ENCODE results near the gene SMOC2. TPM values are rescaled to one million over a fixed set of nuclear protein-coding genes. Genes with fewer than 3 reads are reported as not detected.

The SMOC2 gene
- polyA plus RNA-seq, 3 donors = not detected

- WGBS (ENCODE audit: insufficient coverage) = 91% methylated on average over 20 of the region's 26 CpGs
- Mint-ChIP-seq H3K27ac (peak overlapping the region in 1 of 7 donors; percentile 42), H3K4me1 (no peaks in the 10 kb centered on the region), H3K4me3 (no peak overlapping the region), H3K36me3 (no peaks in the 10 kb centered on the region), H3K9me3 (peaks cover 9 to 21% (median 13%) of the 10 kb centered on the region in 7 donors), H3K27me3 (ENCODE audit: low read depth in 3 of 3) (no peaks in the 10 kb centered on the region)
- intact Hi-C loops (cut with micrococcal nuclease) = no loop called here
- H3K4me3 ChIP-seq (replicated peaks in 1 of 3; ENCODE audit: low read depth in 2 of 3, low read length in 3 of 3) = no peak overlapping the region
- no peak overlapping the region for H3K9ac ChIP-seq (ENCODE audit: insufficient read depth, low read length, poor library complexity, severe bottlenecking)
- H3K36me3 ChIP-seq (replicated peaks in 1 of 2; ENCODE audit: control insufficient read depth in 1 of 2, insufficient read depth in 2 of 2, low read length in 2 of 2) = no peaks in the 10 kb centered on the region
- no peaks in the 10 kb centered on the region for H4K20me1 ChIP-seq (ENCODE audit: insufficient read depth, low read length)
- no peak overlapping the region for H2AFZ ChIP-seq (ENCODE audit: insufficient read depth, low read depth, low read length, poor library complexity, severe bottlenecking)
- H3K27ac ChIP-seq (ENCODE audit: low read depth in 1 of 2, low read length in 2 of 2) = no peak overlapping the region
- no peaks in the 10 kb centered on the region for H3K79me2 ChIP-seq (ENCODE audit: insufficient read depth, low read length)
- no peak for DNase-seq
- TF ChIP-seq CTCF (IDR thresholded peaks at IDR 0.05) = no peak
- peaks cover 17 to 34% of the 10 kb centered on the region in 2 donors for H3K9me3 ChIP-seq (replicated peaks in 1 of 2; ENCODE audit: control insufficient read depth in 1 of 2, insufficient read depth in 1 of 2, low read length in 2 of 2)
- H3K27me3 ChIP-seq (ENCODE audit: control insufficient read depth in 2 of 2, insufficient read depth in 2 of 2, low read length in 2 of 2) = no peaks in the 10 kb centered on the region
- no peak overlapping the region for H3K4me2 ChIP-seq (replicated peaks; ENCODE audit: extremely low read depth, low read length, poor library complexity, severe bottlenecking)
- H3K4me1 ChIP-seq (ENCODE audit: control insufficient read depth in 1 of 2, insufficient read depth in 2 of 2, low read length in 2 of 2) = no peaks in the 10 kb centered on the region
Measured at GRCh38 chr6:168475188-168476013, 34.4 kb downstream of the SMOC2 start.

DNA sequence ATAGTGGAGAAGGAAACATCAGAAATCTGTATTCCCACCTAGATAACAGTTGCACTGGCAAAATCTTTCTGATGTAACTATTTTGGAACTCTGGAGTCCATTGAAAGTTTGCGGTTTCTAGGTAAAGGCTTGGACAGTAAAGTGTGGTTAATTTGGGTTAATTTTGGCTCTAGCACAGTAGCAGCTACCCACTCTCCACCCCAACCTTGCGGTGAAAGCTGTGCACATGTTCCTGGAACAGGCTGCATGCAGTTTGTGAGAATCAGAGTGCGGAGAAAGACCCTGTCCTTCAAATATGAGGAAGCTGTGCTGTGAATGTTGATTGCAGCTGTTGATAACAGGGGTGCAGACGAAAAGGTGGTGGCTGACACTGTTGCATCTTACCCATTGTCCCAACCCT is 38.4 kb downstream of the SMOC2 start:
- Histone ChIP-seq H3K9ac (ENCODE audit: insufficient read depth, low read length, poor library complexity, severe bottlenecking) (no peak overlapping the region), H4K20me1 (ENCODE audit: insufficient read depth, low read length) (no peaks in the 10 kb centered on the region), H3K4me1 (ENCODE audit: control insufficient read depth in 1 of 2, insufficient read depth in 2 of 2, low read length in 2 of 2) (no peaks in the 10 kb centered on the region), H3K36me3 (replicated peaks in 1 of 2; ENCODE audit: control insufficient read depth in 1 of 2, insufficient read depth in 2 of 2, low read length in 2 of 2) (no peaks in the 10 kb centered on the region), H2AFZ (ENCODE audit: insufficient read depth, low read depth, low read length, poor library complexity, severe bottlenecking) (no peak overlapping the region), H3K4me2 (replicated peaks; ENCODE audit: extremely low read depth, low read length, poor library complexity, severe bottlenecking) (no peak overlapping the region), H3K79me2 (ENCODE audit: insufficient read depth, low read length) (no peaks in the 10 kb centered on the region), H3K27ac (ENCODE audit: low read depth in 1 of 2, low read length in 2 of 2) (no peak overlapping the region), H3K4me3 (replicated peaks in 1 of 3; ENCODE audit: low read depth in 2 of 3, low read length in 3 of 3) (no peak overlapping the region), H3K9me3 (replicated peaks in 1 of 2; ENCODE audit: control insufficient read depth in 1 of 2, insufficient read depth in 1 of 2, low read length in 2 of 2) (peaks cover 4 to 15% of the 10 kb centered on the region in 2 donors), H3K27me3 (ENCODE audit: control insufficient read depth in 2 of 2, insufficient read depth in 2 of 2, low read length in 2 of 2) (no peaks in the 10 kb centered on the region)
- H3K9me3 Mint-ChIP-seq = peaks cover 4 to 11% (median 10%) of the 10 kb centered on the region in 7 donors
- H3K27ac Mint-ChIP-seq = no peak overlapping the region
- no peaks in the 10 kb centered on the region for H3K27me3 Mint-ChIP-seq (ENCODE audit: low read depth in 3 of 3)
- no peak for TF ChIP-seq CTCF (IDR thresholded peaks at IDR 0.05)
- WGBS (ENCODE audit: insufficient coverage) = no CpG with 5 or more reads among the region's 4 CpGs
- no peaks in the 10 kb centered on the region for H3K36me3 Mint-ChIP-seq
- no peak overlapping the region for H3K4me3 Mint-ChIP-seq
- H3K4me1 Mint-ChIP-seq = no peaks in the 10 kb centered on the region
- no peak for DNase-seq
- intact Hi-C loops (cut with micrococcal nuclease) = no loop called here

All from CD14-positive monocyte (primary cell).